ENCODE measurements around the gene TPR.

TPR gene

GRCh38 chr1:186310307-186310706 lies 64.7 kb downstream of the TPR start:
- Histone ChIP-seq H3K4me1 (no peaks in the 10 kb centered on the region), H3K4me3 (no peak overlapping the region), H3K9me3 (no peaks in the 10 kb centered on the region), H3K27me3 (ENCODE audit: low read depth) (no peaks in the 10 kb centered on the region), H3K36me3 (replicated peaks) (peaks cover 25% of the 10 kb centered on the region)
- in situ Hi-C loops (cut with MboI; ENCODE audit: low sequenced_read_pairs), result no loop called here
- no peak for DNase-seq (ENCODE audit: low spot score in 2 of 2)

GRCh38 chr1:186308264-186309060 lies 66.6 kb downstream of the TPR start:
- in situ Hi-C loops (cut with MboI; ENCODE audit: low sequenced_read_pairs), result no loop called here
- Histone ChIP-seq H3K4me1 (no peaks in the 10 kb centered on the region), H3K36me3 (replicated peaks) (peaks cover 18% of the 10 kb centered on the region), H3K9me3 (no peaks in the 10 kb centered on the region), H3K27me3 (ENCODE audit: low read depth) (no peaks in the 10 kb centered on the region), H3K4me3 (no peak overlapping the region)
- no peak for DNase-seq (ENCODE audit: low spot score in 2 of 2)

- DNase-seq (ENCODE audit: low spot score in 2 of 2), result no peak
- in situ Hi-C loops (cut with MboI; ENCODE audit: low sequenced_read_pairs), result no loop called here
These were observed 67.6 kb downstream of the TPR start for GRCh38 chr1:186307445-186307844.

GRCh38 chr1:186306533-186306932 lies 68.5 kb downstream of the TPR start:
- Histone ChIP-seq H3K9me3 (no peaks in the 10 kb centered on the region), H3K36me3 (replicated peaks) (peaks cover 5% of the 10 kb centered on the region; the same call in 1 of the 2 replicates), H3K4me3 (no peak overlapping the region), H3K27me3 (ENCODE audit: low read depth) (no peaks in the 10 kb centered on the region), H3K4me1 (no peaks in the 10 kb centered on the region)
- no peak for DNase-seq (ENCODE audit: low spot score in 2 of 2)
- in situ Hi-C loops (cut with MboI; ENCODE audit: low sequenced_read_pairs), result no loop called here

More at GRCh38 chr1:186307445-186307844, 67.6 kb downstream of the TPR start:
- no peaks in the 10 kb centered on the region for H3K9me3 ChIP-seq
- H3K27me3 ChIP-seq (ENCODE audit: low read depth), result no peaks in the 10 kb centered on the region
- peaks cover 10% of the 10 kb centered on the region for H3K36me3 ChIP-seq (replicated peaks)
- no peaks in the 10 kb centered on the region for H3K4me1 ChIP-seq
- no peak overlapping the region for H3K4me3 ChIP-seq

GRCh38 chr1:186304982-186305949 lies 69.8 kb downstream of the TPR start:
- Histone ChIP-seq H3K9me3 (no peaks in the 10 kb centered on the region), H3K4me3 (no peak overlapping the region), H3K4me1 (no peaks in the 10 kb centered on the region), H3K36me3 (replicated peaks) (no peaks in the 10 kb centered on the region), H3K27me3 (ENCODE audit: low read depth) (no peaks in the 10 kb centered on the region)
- in situ Hi-C loops (cut with MboI; ENCODE audit: low sequenced_read_pairs), result no loop called here
- DNase-seq (ENCODE audit: low spot score in 2 of 2), result peak; percentile 18 to 21

- no peaks in the 10 kb centered on the region for H3K9me3 ChIP-seq
- no peak for DNase-seq (ENCODE audit: low spot score in 2 of 2)
- in situ Hi-C loops (cut with MboI; ENCODE audit: low sequenced_read_pairs), result no loop called here
- H3K36me3 ChIP-seq (replicated peaks), result no peaks in the 10 kb centered on the region
- no peak overlapping the region for H3K4me3 ChIP-seq
- no peaks in the 10 kb centered on the region for H3K27me3 ChIP-seq (ENCODE audit: low read depth)
- H3K4me1 ChIP-seq, result no peaks in the 10 kb centered on the region
These were observed 71.1 kb downstream of the TPR start for GRCh38 chr1:186303911-186304310.

- DNase-seq (ENCODE audit: low spot score in 2 of 2), result no peak
- in situ Hi-C loops (cut with MboI; ENCODE audit: low sequenced_read_pairs), result no loop called here
- Histone ChIP-seq H3K4me3 (no peak overlapping the region), H3K36me3 (replicated peaks) (no peaks in the 10 kb centered on the region), H3K9me3 (no peaks in the 10 kb centered on the region), H3K4me1 (no peaks in the 10 kb centered on the region), H3K27me3 (ENCODE audit: low read depth) (no peaks in the 10 kb centered on the region)
These were observed 72.6 kb downstream of the TPR start for GRCh38 chr1:186302381-186302920.

- no peaks in the 10 kb centered on the region for H3K4me1 ChIP-seq
- H3K36me3 ChIP-seq (replicated peaks), result no peaks in the 10 kb centered on the region
- no peak for DNase-seq (ENCODE audit: low spot score in 2 of 2)
- no peaks in the 10 kb centered on the region for H3K9me3 ChIP-seq
- in situ Hi-C loops (cut with MboI; ENCODE audit: low sequenced_read_pairs), result no loop called here
- no peak overlapping the region for H3K4me3 ChIP-seq
- H3K27me3 ChIP-seq (ENCODE audit: low read depth), result no peaks in the 10 kb centered on the region
These were observed 73.6 kb downstream of the TPR start for GRCh38 chr1:186301448-186301847.

GRCh38 chr1:186300056-186300455 lies 75.0 kb downstream of the TPR start:
- no peak for DNase-seq (ENCODE audit: low spot score in 2 of 2)
- Histone ChIP-seq H3K9me3 (no peaks in the 10 kb centered on the region), H3K36me3 (replicated peaks) (no peaks in the 10 kb centered on the region), H3K4me1 (no peaks in the 10 kb centered on the region), H3K4me3 (no peak overlapping the region), H3K27me3 (ENCODE audit: low read depth) (no peaks in the 10 kb centered on the region)
- in situ Hi-C loops (cut with MboI; ENCODE audit: low sequenced_read_pairs), result no loop called here

- Histone ChIP-seq H3K4me1 (no peaks in the 10 kb centered on the region), H3K27me3 (ENCODE audit: low read depth) (0 out of 2 replicates have a peak, but pooled peaks cover 2% of the 10 kb centered on the region), H3K4me3 (no peak overlapping the region), H3K9me3 (no peaks in the 10 kb centered on the region), H3K36me3 (replicated peaks) (no peaks in the 10 kb centered on the region)
- in situ Hi-C loops (cut with MboI; ENCODE audit: low sequenced_read_pairs), result no loop called here
- no peak for DNase-seq (ENCODE audit: low spot score in 2 of 2)
These were observed 75.5 kb downstream of the TPR start for GRCh38 chr1:186299570-186299969.

- Histone ChIP-seq H3K4me3 (no peak overlapping the region), H3K36me3 (replicated peaks) (no peaks in the 10 kb centered on the region), H3K27me3 (ENCODE audit: low read depth) (peaks cover 7% of the 10 kb centered on the region; the same call in 1 of the 2 replicates), H3K9me3 (no peaks in the 10 kb centered on the region), H3K4me1 (no peaks in the 10 kb centered on the region)
- in situ Hi-C loops (cut with MboI; ENCODE audit: low sequenced_read_pairs), result no loop called here
- DNase-seq (ENCODE audit: low spot score in 2 of 2), result no peak
These were observed 76.2 kb downstream of the TPR start for GRCh38 chr1:186298851-186299250.

GRCh38 chr1:186297439-186298045 lies 77.5 kb downstream of the TPR start:
- DNase-seq (ENCODE audit: low spot score in 2 of 2), result peak in 1 of 2 experiments; percentile 25
- Histone ChIP-seq H3K9me3 (no peaks in the 10 kb centered on the region), H3K27me3 (ENCODE audit: low read depth) (peaks cover 8% of the 10 kb centered on the region; the same call in 1 of the 2 replicates), H3K36me3 (replicated peaks) (no peaks in the 10 kb centered on the region), H3K4me3 (no peak overlapping the region), H3K4me1 (no peaks in the 10 kb centered on the region)
- in situ Hi-C loops (cut with MboI; ENCODE audit: low sequenced_read_pairs), result no loop called here

GRCh38 chr1:186295980-186296379 lies 79.1 kb downstream of the TPR start, which contains the start of gene PRG4:
PRG4 (plus strand) TSS chr1:186296279.
- H3K4me3 ChIP-seq, result no peak within 1 kb of the TSS
- H3K27me3 ChIP-seq (ENCODE audit: low read depth), result peaks cover 8% of the 10 kb centered on the region; the same call in 1 of the 2 replicates
- H3K36me3 ChIP-seq (replicated peaks), result no peaks in the 10 kb centered on the region
- H3K4me1 ChIP-seq, result no peaks in the 10 kb centered on the region
- in situ Hi-C loops (cut with MboI; ENCODE audit: low sequenced_read_pairs), result no loop called here
- DNase-seq (ENCODE audit: low spot score in 2 of 2), result no peak
- no peaks in the 10 kb centered on the region for H3K9me3 ChIP-seq

Measured in HAP-1 (cell line).